AG04449 (cell line): ENCODE results near the gene SMAD3.

ENCODE experiments used
- CTCF ChIA-PET: fragments of 350-600 bp; formaldehyde crosslinking; extraction: SDS; loops from one replicate; lab custom pipeline; 2021; ENCODE audit warnings: antibody characterized with exemption; lab: Yijun Ruan, JAX
- POLR2A ChIA-PET: fragments of 400-600, 350-600 bp; formaldehyde crosslinking; extraction: SDS; loops from one replicate; lab custom pipeline; 2020; ENCODE audit warnings: antibody characterized with exemption, inconsistent platforms; lab: Yijun Ruan, JAX
- DNase-seq: peaks from one replicate; pipeline ENCODE4 v3.0.0-alpha.2; 2010; ENCODE audit warnings: low read depth, low spot score
- H3K4me3 ChIP-seq: 2 replicates; pipeline ENCODE4 v1.5.1; 2011; ENCODE audit warnings: low read depth, mild to moderate bottlenecking, control low read depth, low read length
- CTCF ChIP-seq: IDR thresholded peaks from one replicate; pipeline ENCODE4 v1.5.1; 2011; ENCODE audit warnings: mild to moderate bottlenecking, moderate library complexity, low read length, control low read depth, inconsistent platforms; ENCODE audit not compliant: insufficient read depth; ENCODE audit errors: missing control alignments

The SMAD3 gene

GRCh38 chr15:67117370-67117769 is 52.0 kb downstream of the SMAD3 start:
- POLR2A ChIA-PET: no interaction called here
- no peak overlapping the region for H3K4me3 ChIP-seq
- CTCF ChIA-PET: interaction anchor here (1.0 kb wide), 1 partner anchor 11 kb away, joined by 3 read pairs; no protein-coding TSS in a partner anchor
- no peak for DNase-seq
- no peak for TF ChIP-seq CTCF

DNA sequence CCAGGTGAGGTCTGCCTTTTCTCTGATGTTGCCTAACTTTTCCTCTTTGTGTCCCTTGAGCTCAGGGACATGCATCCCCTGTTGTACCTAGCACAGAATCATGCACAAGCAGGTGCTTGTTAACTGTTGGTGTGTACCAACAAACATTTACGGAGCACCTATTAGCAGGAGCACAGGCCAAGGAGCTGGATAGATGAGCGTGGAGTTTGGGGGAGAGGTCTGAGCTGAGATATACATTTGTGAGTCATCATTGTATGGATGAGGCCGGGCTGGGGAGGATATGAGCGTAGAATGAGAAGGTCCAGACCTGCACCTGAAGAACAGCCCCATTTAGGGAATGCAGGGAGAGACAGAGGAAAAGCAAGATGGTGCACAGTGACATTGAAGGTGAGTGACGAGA is 53.4 kb downstream of the SMAD3 start:
- ChIA-PET CTCF (interaction anchor here (1.2 to 1.3 kb wide), 2 partner anchors 106 to 173 kb away, joined by 3 to 4 read pairs; no protein-coding TSS in a partner anchor), POLR2A (no interaction called here)
- DNase-seq: no peak
- H3K4me3 ChIP-seq: no peak overlapping the region
- no peak for TF ChIP-seq CTCF

DNA sequence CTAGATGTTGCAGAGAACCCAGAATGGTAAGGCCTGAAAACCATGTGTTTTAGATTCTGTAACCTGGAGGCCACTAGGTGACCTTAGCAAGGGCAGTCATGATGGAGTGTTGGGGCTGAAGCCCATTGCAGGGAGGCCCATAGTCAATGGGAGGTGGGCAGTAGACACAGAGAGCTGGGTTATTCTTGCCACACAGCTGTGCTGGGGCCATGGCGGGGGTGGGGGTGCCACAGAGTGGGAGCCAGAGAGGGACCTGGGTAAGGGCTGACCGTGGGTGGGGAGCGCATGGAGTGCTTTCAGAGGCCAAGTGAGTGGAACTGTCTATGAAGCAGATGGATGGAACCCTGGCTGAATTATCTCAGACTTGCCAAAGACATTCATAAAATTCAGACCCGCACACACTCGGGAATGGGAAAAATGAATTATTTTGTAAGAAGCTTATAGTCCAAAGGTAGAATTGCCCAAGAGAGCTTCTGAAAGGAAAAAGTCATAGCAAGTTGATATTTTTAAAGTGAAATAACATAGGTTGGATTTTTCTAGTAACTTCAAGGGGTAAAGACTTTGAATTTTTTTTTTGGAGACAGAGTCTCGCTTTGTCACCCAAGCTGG is 53.9 kb downstream of the SMAD3 start:
- CTCF ChIA-PET: interaction anchor here (1.2 to 1.4 kb wide), 3 partner anchors 20 to 173 kb away, joined by 3 to 4 read pairs (median 3); no protein-coding TSS in a partner anchor
- no peak for DNase-seq
- H3K4me3 ChIP-seq: no peak overlapping the region
- POLR2A ChIA-PET: no interaction called here
- TF ChIP-seq CTCF: no peak

DNA sequence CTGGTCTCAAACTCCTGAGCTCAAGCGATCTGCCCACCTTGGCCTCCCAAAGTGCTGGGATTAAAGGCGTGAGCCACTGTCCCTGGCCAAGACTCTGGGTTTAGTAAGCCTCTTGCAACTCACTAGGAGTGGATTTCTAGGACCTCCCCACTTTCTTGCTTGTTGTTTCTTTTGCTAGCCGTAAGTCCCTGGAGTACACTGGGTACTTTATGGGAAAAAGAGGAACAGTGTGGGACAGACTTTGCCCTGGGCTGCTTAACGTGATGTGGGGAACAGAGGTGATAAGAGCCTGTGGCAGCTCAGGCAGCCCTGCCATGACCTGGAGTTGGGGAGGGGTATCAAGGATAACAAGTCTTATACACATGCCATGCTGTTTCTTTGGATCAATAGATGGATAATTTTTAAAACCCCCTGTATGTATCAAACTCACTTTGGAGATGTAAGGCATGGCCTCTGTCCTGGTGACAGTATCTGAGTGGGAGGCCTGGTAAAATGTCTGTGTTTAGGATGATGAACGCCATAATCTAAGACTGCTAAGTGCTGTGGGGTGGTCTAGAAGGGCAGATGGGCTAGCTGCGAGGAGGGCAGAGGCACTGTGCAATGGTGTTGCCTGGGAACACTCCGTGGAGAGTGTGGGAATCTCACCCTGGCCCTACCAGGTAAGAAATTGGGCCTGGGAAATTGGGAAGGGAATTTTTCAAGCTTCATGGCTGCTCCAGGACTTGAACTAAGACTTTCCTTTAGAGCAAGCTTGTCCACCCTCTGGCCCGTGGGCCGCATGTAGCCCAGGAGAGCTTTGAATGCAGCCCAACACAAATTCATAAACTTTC is 54.8 kb downstream of the SMAD3 start:
- no peak overlapping the region for H3K4me3 ChIP-seq
- POLR2A ChIA-PET: no interaction called here
- CTCF ChIA-PET: interaction anchor here (1.2 to 1.8 kb wide), 3 partner anchors 19 to 174 kb away, joined by 3 to 4 read pairs (median 3); no protein-coding TSS in a partner anchor
- TF ChIP-seq CTCF: no peak
- no peak for DNase-seq

GRCh38 chr15:67120839-67121643 is 55.6 kb downstream of the SMAD3 start:
- CTCF ChIA-PET: interaction anchor here (1.6 to 1.8 kb wide), 2 partner anchors 9 to 175 kb away, joined by 4 to 5 read pairs; no protein-coding TSS in a partner anchor

More at GRCh38 chr15:67120839-67121643, 55.6 kb downstream of the SMAD3 start:
- TF ChIP-seq CTCF: no peak
- POLR2A ChIA-PET: no interaction called here
- no peak overlapping the region for H3K4me3 ChIP-seq
- peak; percentile 74 for DNase-seq
